Stimulated activated CD4-positive, alpha-beta T cell treated with anti-CD3 and anti-CD28 coated beads, Interleukin-15, amount 100 ng/mL, for 48 hours (primary cell): ENCODE results near the gene STEAP1B.
"Not testable (repeated sequence)": the region's sequence is repeated elsewhere in the genome, so short reads cannot be mapped to it uniquely, and the experiment has no call there.

Source experiments
- DNase-seq, 2 donors: peaks; one replicate each; pipeline ENCODE4 v3.0.0-alpha.2; 2020; ENCODE audit warnings: low read depth in 2 of 2

STEAP1B gene

GRCh38 chr7:22499888-22500689, at the start of gene STEAP1B:
TSS of gene STEAP1B (minus strand) at chr7:22500188. CDS start at chr7:22494855, 5,333 bp downstream.
- DNase-seq = peak; percentile 66 to 85

GRCh38 chr7:22549051-22549450, 49.1 kb upstream of the STEAP1B start:
- no peak for DNase-seq

GRCh38 chr7:22548313-22548712, 48.3 kb upstream of the STEAP1B start:
- no peak for DNase-seq

- DNase-seq = no peak
Measured at GRCh38 chr7:22546769-22547168, 46.8 kb upstream of the STEAP1B start.

- no peak for DNase-seq
Measured at GRCh38 chr7:22545529-22545928, 45.5 kb upstream of the STEAP1B start.

- DNase-seq = no peak
Measured at GRCh38 chr7:22544245-22544644, 44.3 kb upstream of the STEAP1B start.

- no peak for DNase-seq
Measured at GRCh38 chr7:22543169-22543568, 43.2 kb upstream of the STEAP1B start.

- DNase-seq = no peak
Measured at GRCh38 chr7:22542669-22543068, 42.7 kb upstream of the STEAP1B start.

- DNase-seq = no peak
Measured at GRCh38 chr7:22542254-22542653, 42.3 kb upstream of the STEAP1B start.

GRCh38 chr7:22541789-22542188, 41.8 kb upstream of the STEAP1B start:
- DNase-seq = no peak

- DNase-seq = not testable (repeated sequence)
Measured at GRCh38 chr7:22528537-22528936, 28.5 kb upstream of the STEAP1B start.

- DNase-seq = not testable (repeated sequence)
Measured at GRCh38 chr7:22524353-22524947, 24.5 kb upstream of the STEAP1B start.

GRCh38 chr7:22523478-22524352, 23.7 kb upstream of the STEAP1B start:
- DNase-seq = not testable (repeated sequence)

- not testable (repeated sequence) for DNase-seq
Measured at GRCh38 chr7:22519560-22519959, 19.6 kb upstream of the STEAP1B start.

GRCh38 chr7:22516950-22517349, 17.0 kb upstream of the STEAP1B start:
- not testable (repeated sequence) for DNase-seq

GRCh38 chr7:22514963-22515362, 15.0 kb upstream of the STEAP1B start:
- DNase-seq = not testable (repeated sequence)

- DNase-seq = not testable (repeated sequence)
Measured at GRCh38 chr7:22507320-22507719, 7.3 kb upstream of the STEAP1B start.

- not testable (repeated sequence) for DNase-seq
Measured at GRCh38 chr7:22506316-22507020, 6.5 kb upstream of the STEAP1B start.

GRCh38 chr7:22504519-22504918, 4.5 kb upstream of the STEAP1B start:
- DNase-seq = not testable (repeated sequence)

- DNase-seq = not testable (repeated sequence)
Measured at GRCh38 chr7:22502104-22502503, 2.1 kb upstream of the STEAP1B start.

- DNase-seq = not testable (repeated sequence)
Measured at GRCh38 chr7:22501336-22501735, 1.3 kb upstream of the STEAP1B start.

GRCh38 chr7:22499044-22499443, 944 bp downstream of the STEAP1B start:
- no peak for DNase-seq
